Muscle layer of colon (tissue), 2 donors: ENCODE results near the gene ICE1.

Experiments
- H3K27ac ChIP-seq: one replicate; pipeline ENCODE4 v1.7.0; 2013; ENCODE audit warnings: low read depth, mild to moderate bottlenecking, low read length, moderate library complexity
- H3K27me3 ChIP-seq, 2 donors: one replicate each; pipeline ENCODE4 v1.7.0; 2013; ENCODE audit warnings: low read length in 2 of 2, mild to moderate bottlenecking in 2 of 2; ENCODE audit not compliant: insufficient read depth in 2 of 2, control insufficient read depth in 1 of 2
- H3K36me3 ChIP-seq: one replicate; pipeline ENCODE4 v1.7.0; 2013; ENCODE audit warnings: mild to moderate bottlenecking, low read length; ENCODE audit not compliant: insufficient read depth
- H3K4me1 ChIP-seq: one replicate; pipeline ENCODE4 v1.7.0; 2013; ENCODE audit warnings: mild to moderate bottlenecking, low read length; ENCODE audit not compliant: insufficient read depth
- H3K4me3 ChIP-seq, 2 donors: one replicate each; pipeline ENCODE4 v1.7.0; 2013; ENCODE audit warnings: low read length in 2 of 2, low read depth in 1 of 2, mild to moderate bottlenecking in 1 of 2, moderate library complexity in 1 of 2
- H3K9ac ChIP-seq: one replicate; pipeline ENCODE4 v1.7.0; 2013; ENCODE audit warnings: low read length
- H3K9me3 ChIP-seq: one replicate; pipeline ENCODE4 v1.7.0; 2013; ENCODE audit warnings: mild to moderate bottlenecking, low read length
- donor health status: abdominal sarcoma.
- donor health status: Adenocarcinoma of cecum.

Gene ICE1, protein sequence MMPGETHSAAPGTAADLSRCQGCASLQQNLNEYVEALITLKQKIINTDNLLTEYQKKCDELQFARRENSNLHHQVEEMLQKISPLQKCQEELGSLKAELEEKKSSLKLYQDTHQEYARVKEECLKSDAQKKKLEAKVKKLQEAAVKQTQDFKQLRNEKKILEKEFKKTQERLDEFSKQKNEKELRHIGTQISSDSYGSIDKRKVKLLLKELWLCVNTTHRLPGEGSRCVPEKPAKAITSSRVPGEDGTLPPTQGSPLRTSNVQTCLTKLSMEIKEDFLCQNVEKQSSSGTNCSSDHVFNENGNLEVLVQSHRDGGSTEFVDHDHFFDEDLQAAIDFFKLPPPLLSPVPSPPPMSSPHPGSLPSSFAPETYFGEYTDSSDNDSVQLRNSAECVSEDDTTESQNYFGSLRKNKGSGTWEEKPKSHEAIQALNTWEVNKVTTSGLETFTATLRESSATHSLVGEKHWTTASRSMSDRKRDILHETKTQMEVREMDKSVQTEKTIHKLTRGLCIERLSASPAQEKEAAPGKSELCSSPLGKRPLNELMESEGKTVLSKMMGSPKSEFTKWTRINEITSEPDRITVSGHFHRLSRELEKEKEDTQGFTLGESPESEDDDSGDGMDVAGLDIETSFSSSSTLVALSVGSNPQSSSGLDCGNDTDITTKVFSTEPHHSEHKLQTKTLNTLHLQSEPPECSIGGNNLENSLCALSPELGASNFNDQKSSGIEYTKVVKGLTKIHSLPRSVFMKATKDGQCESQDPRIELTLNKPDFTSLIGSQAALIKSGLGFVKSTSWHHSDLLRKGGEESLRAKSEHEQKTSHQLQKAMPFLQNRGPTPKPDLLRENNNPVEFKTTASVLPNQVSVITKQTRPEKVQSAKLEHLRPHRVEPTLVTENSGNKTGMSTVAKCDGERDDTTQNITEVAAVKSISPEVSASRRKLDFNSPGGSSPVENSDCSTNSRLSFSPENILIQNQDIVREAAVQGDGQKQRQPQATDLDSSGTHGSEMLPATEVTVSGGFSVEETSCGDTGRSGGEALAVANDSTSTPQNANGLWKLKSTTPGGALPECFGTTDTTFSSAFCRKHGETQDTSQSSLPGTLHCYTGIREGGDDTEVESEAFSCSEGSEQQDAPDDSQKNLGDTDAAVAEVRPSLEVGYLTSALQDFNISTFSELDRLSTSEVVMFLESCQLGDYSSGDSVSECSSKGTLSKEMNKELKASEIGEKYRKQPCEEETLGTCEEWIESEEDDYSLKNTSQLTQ (N-terminal part only)

DNA sequence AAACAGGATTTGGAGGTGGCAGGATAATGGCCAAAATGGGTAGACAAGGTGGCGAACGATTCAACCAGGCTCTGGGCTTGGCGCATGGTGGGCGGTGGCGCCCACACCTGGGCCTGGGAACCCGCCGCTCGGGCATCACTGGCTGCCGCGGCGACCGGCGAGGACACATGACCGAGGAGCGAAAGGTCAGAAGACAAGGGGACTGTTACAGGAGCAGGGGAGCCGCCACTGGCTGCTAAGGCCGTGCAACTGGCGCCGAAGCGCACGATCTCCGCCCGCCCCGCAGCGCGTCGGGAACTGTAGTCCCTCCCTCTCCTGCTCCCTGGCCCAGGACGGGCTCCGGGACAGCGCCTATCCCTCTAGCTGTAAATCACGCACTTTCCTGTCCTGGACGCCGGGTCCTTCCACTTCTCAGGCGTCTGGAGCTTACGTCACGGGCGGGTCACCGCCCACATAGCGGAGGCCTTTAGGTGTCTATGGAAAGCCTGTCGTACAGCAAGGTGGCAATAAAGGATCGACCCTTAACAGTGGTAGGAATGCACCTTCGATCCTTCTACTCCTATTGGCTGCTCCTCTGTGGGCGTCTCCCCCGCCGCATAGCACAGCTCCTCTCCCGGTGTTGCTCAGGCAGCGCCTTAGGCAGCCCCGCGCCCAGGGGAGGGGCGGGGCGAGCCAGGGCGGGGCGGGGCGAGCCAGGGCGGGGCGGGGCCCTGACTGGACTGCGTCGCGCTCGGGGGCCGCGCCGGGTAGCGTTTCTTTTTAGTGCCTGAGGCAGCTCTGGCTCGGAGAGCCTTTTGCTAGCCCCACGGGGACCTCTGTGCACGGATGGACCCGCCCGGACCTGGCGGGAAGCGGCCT, at the start of gene ICE1:
Gene ICE1 (plus strand): TSS at position 717 of the 858 bp plus-strand sequence. CDS start 239 bp downstream, outside the sequence.
- Histone ChIP-seq H3K27me3 (no peaks in the 10 kb centered on the region), H3K9ac (peak within 1 kb of the TSS; percentile 74), H3K9me3 (no peaks in the 10 kb centered on the region), H3K4me1 (peaks cover 26% of the 10 kb centered on the region), H3K27ac (peak within 1 kb of the TSS; percentile 91), H3K36me3 (no peaks in the 10 kb centered on the region), H3K4me3 (peak within 1 kb of the TSS; percentile 86 to 97)

DNA sequence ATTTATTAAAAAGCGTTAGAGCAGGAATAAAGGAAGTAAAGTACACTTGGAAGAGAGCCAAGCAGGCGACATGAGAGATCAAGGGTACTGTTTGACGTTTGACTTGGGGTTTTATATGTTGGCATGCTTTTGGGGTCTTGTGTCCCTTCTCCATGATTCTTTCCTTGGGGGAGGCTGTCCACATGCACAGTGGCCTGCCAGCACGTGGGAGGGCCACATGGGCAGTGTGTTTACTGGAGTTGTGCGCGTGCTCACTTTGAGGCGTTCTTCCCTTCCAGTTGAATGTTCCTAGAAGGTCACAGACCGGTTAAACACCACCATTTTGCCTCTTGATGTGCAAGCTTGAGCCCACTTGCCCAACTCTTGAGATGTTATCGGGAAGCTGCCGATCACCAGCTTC, 49.5 kb upstream of the ICE1 start:
- H3K4me3 ChIP-seq = no peak overlapping the region
- H3K4me1 ChIP-seq = peaks cover 10% of the 10 kb centered on the region
- H3K36me3 ChIP-seq = no peaks in the 10 kb centered on the region
- H3K27ac ChIP-seq = no peak overlapping the region
- H3K9me3 ChIP-seq = no peaks in the 10 kb centered on the region
- no peak overlapping the region for H3K9ac ChIP-seq
- no peaks in the 10 kb centered on the region for H3K27me3 ChIP-seq

DNA sequence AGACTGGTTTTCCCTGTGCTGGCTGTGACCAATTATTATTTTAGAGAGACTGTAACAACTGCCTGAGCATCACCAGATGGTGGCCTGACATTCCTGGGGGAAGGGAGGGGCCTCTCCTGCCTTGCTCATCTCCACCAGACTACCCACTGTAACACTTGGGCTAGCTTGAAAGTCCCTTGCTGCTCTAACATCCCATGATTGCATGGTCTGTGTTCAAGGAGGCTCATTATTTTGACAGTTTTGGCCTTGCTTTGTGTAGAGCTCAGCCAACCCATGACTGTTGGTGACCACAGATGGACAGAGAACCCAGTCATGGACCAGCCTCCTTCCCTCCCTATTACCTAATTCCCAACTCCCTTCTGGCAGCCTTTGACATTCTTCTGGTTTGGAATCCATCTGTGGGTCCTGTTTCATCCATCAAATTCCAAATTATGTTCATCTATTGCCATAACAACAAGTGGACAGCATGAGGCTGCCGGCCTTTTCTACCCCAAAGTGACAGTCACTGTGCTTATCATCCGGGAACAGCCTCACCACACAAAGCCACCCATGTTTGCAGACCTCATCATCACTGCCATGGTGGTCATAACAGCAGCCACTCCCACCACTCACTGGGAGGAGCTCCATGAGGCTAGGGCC, 49.0 kb upstream of the ICE1 start:
- Histone ChIP-seq H3K27me3 (no peaks in the 10 kb centered on the region), H3K36me3 (no peaks in the 10 kb centered on the region), H3K27ac (no peak overlapping the region), H3K4me1 (peaks cover 10% of the 10 kb centered on the region), H3K9ac (no peak overlapping the region), H3K4me3 (no peak overlapping the region), H3K9me3 (no peaks in the 10 kb centered on the region)

DNA sequence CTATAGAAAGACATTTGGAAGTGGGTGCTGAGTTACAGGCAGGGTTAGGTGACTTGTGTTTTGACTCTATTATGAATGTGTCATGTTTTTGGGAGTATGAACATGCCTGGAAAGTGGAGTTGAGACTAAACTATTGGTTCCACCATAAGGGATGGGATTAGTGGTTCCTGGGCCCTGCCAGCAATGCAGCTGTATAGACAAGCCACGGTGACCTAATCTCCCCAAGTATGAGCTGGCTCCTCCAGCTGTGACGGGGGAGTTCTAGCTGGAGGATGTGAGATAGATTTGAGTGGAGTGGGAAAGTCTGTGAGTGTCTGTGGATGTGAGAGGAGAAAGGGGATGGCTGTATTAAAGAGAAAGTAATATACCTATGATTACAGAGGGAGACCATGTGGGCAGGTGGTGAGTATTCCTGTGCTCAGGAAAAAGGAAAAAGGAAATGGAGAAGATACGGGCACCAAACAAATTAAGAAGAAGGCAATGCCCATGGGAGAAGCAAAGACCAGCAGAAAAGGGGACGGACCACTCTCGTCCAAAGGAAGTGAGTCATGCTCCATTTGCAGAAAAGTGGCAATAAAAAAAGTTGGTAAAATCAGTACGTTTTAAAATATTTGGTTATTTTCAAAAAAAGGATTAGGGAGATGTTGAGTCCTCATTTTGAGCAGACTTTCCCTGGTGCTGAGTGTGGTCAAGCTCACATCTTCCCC, 48.3 kb upstream of the ICE1 start:
- no peak overlapping the region for H3K4me3 ChIP-seq
- no peak overlapping the region for H3K27ac ChIP-seq

DNA sequence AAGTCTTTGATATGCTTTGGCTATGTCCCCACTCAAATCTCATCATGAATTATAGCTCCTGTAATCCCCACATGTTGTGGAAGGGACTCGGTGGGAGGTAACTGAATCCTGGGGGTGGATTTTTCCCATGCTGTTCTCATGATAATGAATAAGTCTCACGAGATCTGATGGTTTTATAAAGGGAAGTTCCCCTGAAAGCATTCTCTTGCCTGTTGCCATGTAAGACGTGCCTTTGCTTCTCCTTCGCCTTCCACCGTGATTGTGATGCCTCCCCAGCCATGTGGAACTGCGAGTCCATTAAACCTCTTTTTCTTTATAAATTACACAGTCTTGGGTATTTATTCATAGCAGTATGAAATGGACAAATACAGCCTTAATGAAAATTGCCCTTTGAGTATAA, 44.7 kb upstream of the ICE1 start:
- Histone ChIP-seq H3K4me1 (no peaks in the 10 kb centered on the region), H3K36me3 (no peaks in the 10 kb centered on the region), H3K4me3 (no peak overlapping the region), H3K9me3 (no peaks in the 10 kb centered on the region), H3K27me3 (no peaks in the 10 kb centered on the region), H3K9ac (no peak overlapping the region), H3K27ac (no peak overlapping the region)

More for the DNA sequence above, 48.3 kb upstream of the ICE1 start:
- Histone ChIP-seq H3K9ac (no peak overlapping the region), H3K4me1 (peaks cover 6% of the 10 kb centered on the region), H3K9me3 (no peaks in the 10 kb centered on the region), H3K36me3 (no peaks in the 10 kb centered on the region), H3K27me3 (no peaks in the 10 kb centered on the region)

DNA sequence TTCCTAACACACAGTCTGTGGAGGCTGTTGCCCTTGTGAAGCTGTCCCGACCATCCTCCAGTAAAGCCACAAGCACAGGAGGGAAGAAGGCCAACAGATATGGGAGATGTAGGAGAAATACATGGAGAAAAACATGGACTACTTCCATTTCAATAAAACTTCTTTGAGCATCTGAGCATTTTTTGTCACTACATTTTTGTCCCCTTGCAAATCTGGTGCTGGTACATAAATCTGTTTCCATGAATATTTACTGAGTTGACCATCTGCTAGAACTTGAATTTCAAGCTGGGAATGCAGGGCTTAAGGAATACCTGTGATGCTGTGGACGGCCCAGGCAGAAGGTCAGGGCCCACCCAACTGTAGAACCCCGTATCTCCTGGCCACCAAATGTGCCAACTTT, 43.9 kb upstream of the ICE1 start:
- H3K27ac ChIP-seq = no peak overlapping the region
- H3K4me3 ChIP-seq = no peak overlapping the region
- no peaks in the 10 kb centered on the region for H3K4me1 ChIP-seq
- H3K9ac ChIP-seq = no peak overlapping the region
- no peaks in the 10 kb centered on the region for H3K36me3 ChIP-seq
- no peaks in the 10 kb centered on the region for H3K27me3 ChIP-seq
- H3K9me3 ChIP-seq = no peaks in the 10 kb centered on the region

DNA sequence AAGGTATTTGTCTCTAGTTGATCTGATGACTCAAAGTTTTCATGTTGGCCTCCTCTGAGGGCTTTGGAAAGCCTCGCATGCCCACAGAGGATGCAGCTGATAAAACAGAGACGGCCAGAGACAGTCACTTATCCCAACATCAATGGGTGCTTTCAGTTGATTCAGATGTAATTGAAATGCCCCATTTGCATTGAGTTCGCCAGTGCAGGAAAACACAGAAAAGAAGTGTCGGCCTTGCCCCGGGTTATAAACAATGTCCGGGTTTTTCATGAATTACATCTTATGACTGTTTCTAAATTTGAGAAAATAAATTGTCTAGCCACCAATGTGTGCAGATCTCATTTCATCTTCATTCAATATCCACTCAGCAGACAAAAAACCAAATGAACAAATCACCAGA, 42.2 kb upstream of the ICE1 start:
- H3K27me3 ChIP-seq = no peaks in the 10 kb centered on the region
- no peak overlapping the region for H3K27ac ChIP-seq
- H3K36me3 ChIP-seq = no peaks in the 10 kb centered on the region
- no peak overlapping the region for H3K4me3 ChIP-seq
- H3K4me1 ChIP-seq = no peaks in the 10 kb centered on the region
- no peaks in the 10 kb centered on the region for H3K9me3 ChIP-seq
- no peak overlapping the region for H3K9ac ChIP-seq

DNA sequence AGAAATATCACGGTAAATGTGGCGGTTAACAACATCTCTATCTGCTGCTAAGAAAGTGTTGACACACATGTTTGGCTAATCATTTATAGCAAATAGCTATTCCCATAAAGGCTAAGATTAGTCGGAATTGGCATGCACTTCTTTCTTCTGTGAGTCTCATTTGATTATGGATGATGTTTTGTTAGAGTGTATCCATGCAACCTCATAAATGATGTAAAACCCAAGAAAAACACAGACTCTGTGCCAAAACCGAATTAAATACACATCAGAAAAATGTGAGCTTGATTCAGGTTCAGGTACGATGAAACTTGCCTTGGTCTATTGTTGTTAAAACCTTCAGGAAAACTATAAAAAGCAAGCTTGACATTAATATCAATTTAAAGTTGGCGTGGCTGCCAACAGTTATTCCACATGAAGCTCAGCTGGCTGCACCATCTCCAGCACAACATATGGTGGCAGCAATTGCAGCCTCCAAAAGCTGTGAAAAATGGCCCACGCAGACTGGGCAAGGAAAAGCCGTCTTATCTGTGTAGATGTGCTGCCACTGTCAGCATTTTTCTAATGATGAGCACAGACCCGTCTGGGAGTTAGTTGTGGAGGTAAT, 41.1 kb upstream of the ICE1 start:
- H3K27ac ChIP-seq = no peak overlapping the region
- H3K9me3 ChIP-seq = no peaks in the 10 kb centered on the region
- no peaks in the 10 kb centered on the region for H3K27me3 ChIP-seq
- no peaks in the 10 kb centered on the region for H3K4me1 ChIP-seq
- H3K9ac ChIP-seq = no peak overlapping the region
- no peaks in the 10 kb centered on the region for H3K36me3 ChIP-seq
- no peak overlapping the region for H3K4me3 ChIP-seq

DNA sequence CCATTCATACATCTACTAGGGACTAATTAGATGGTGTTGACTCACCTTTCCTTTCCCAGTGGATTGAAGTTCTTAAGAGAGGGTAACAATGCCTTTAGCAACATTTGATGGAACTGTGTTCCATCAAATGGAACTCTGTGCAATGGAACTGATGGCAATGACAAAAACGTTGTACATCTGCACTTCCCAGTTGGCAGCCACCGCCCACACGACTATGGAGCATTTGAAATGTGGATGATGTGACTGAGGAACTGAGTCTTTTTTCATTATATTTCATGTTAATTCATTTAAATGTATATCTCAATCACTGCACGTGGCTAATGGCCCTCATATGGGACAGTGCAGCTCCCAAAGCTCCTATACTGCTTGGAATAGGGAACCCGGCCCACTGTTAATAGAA, 39.0 kb upstream of the ICE1 start:
- H3K27ac ChIP-seq = no peak overlapping the region

More for the DNA sequence above, 39.0 kb upstream of the ICE1 start:
- no peak overlapping the region for H3K9ac ChIP-seq
- H3K4me1 ChIP-seq = no peaks in the 10 kb centered on the region
- H3K27me3 ChIP-seq = no peaks in the 10 kb centered on the region
- H3K9me3 ChIP-seq = no peaks in the 10 kb centered on the region
- no peak overlapping the region for H3K4me3 ChIP-seq
- no peaks in the 10 kb centered on the region for H3K36me3 ChIP-seq
